Measurements from ENCODE around the gene ENOPH1. TPM values are rescaled to one million over a fixed set of nuclear protein-coding genes. Genes with fewer than 3 reads are reported as not detected.

The ENOPH1 gene
- total and polyA plus RNA-seq, 2 donors (not counting 1 experiment from before 2014, with no cell fraction given) = 17.1 to 43.6 TPM

DNA sequence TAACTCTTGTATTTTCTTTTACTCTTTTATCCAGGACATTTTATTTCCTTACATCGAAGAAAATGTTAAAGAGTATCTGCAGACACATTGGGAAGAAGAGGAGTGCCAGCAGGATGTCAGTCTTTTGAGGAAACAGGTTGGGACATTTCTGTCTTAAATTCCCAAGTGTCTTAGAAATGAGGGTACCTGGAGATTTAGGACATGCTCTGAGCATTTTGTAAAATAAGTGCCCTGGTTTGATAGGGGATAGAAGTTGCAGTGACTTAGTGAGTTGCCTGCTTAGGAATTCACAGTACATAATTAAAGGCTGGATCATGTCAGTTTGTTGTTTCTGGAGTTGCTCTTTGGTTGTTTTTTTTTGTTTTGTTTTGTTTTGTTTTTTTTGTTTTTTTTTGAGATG lies 17.5 kb downstream of the ENOPH1 start:
- no peaks in the 10 kb centered on the region for H4K20me1 ChIP-seq (ENCODE audit: control insufficient read depth, extremely low read depth, insufficient read depth, low read length)
- H3K36me3 ChIP-seq (ENCODE audit: control insufficient read depth, insufficient read depth, low read length) = peaks cover 3% of the 10 kb centered on the region
- no peaks in the 10 kb centered on the region for H3K27me3 ChIP-seq (ENCODE audit: control insufficient read depth, insufficient read depth, low read length)
- no peak for TF ChIP-seq EZH2 (IDR thresholded peaks at IDR 0.05; ENCODE audit: low read length, missing control alignments)
- TF ChIP-seq, protein P1, sequence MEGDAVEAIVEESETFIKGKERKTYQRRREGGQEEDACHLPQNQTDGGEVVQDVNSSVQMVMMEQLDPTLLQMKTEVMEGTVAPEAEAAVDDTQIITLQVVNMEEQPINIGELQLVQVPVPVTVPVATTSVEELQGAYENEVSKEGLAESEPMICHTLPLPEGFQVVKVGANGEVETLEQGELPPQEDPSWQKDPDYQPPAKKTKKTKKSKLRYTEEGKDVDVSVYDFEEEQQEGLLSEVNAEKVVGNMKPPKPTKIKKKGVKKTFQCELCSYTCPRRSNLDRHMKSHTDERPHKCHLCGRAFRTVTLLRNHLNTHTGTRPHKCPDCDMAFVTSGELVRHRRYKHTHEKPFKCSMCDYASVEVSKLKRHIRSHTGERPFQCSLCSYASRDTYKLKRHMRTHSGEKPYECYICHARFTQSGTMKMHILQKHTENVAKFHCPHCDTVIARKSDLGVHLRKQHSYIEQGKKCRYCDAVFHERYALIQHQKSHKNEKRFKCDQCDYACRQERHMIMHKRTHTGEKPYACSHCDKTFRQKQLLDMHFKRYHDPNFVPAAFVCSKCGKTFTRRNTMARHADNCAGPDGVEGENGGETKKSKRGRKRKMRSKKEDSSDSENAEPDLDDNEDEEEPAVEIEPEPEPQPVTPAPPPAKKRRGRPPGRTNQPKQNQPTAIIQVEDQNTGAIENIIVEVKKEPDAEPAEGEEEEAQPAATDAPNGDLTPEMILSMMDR (conservative IDR thresholded peaks at IDR 0.05 in 1 of 2, IDR thresholded peaks at IDR 0.05 in 1 of 2; ENCODE audit: low read depth in 1 of 2, low read length in 2 of 2) = no peak
- no peaks in the 10 kb centered on the region for H3K9me3 ChIP-seq (ENCODE audit: control insufficient read depth, insufficient read depth, low read depth, low read length)
- no peak overlapping the region for H3K4me3 ChIP-seq (replicated peaks in 1 of 4; ENCODE audit: control extremely low read depth in 1 of 4, insufficient read depth in 1 of 4, low read depth in 3 of 4, low read length in 4 of 4)
- H3K4me1 ChIP-seq (ENCODE audit: control insufficient read depth, extremely low read depth, insufficient read depth, low read length) = no peaks in the 10 kb centered on the region
- H3K27ac ChIP-seq (ENCODE audit: insufficient read depth, low read length) = no peak overlapping the region
- DNase-seq (ENCODE audit: low read depth in 2 of 2) = no peak
- no peak overlapping the region for H3K9ac ChIP-seq (ENCODE audit: insufficient read depth, low read length)
- H3K4me2 ChIP-seq (ENCODE audit: extremely low read depth, insufficient read depth, low read length) = no peak overlapping the region
- no peak overlapping the region for H2AFZ ChIP-seq (ENCODE audit: low read length)
- H3K79me2 ChIP-seq (ENCODE audit: control insufficient read depth, insufficient read depth, low read length) = peaks cover 14% of the 10 kb centered on the region

DNA sequence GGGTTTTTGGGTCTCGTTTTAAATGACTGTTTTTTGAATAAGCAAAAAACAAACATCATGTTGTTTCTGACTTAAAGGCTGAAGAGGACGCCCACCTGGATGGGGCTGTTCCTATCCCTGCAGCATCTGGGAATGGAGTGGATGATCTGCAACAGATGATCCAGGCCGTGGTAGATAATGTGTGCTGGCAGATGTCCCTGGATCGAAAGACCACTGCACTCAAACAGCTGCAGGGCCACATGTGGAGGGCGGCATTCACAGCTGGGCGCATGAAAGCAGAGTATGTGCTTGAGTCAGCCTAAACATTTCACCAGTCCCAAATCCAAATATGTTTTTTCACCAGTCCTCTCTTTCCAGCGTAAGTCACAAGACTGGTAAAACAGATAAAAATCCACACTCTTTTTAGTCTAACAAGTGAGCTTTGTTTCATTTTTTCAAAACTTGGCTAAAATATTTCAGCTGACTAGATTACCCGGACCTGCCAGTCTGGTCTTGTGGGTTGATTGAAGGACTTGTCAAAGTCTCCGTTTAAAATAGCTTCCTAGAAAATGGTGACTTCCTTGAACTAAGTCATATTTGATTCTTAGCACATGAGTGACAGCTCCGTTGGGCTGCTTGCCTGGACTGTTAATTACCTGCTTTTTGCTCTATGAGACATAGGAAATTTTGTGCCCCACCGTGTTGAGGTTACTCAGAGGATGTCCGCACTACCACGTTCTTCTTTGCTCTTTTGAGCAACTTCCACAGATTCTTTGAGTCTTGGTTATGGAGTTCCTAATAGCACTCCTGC lies 20.8 kb downstream of the ENOPH1 start:
- Histone ChIP-seq H4K20me1 (ENCODE audit: control insufficient read depth, extremely low read depth, insufficient read depth, low read length) (no peaks in the 10 kb centered on the region), H3K9me3 (ENCODE audit: control insufficient read depth, insufficient read depth, low read depth, low read length) (no peaks in the 10 kb centered on the region), H3K79me2 (ENCODE audit: control insufficient read depth, insufficient read depth, low read length) (peaks cover 5% of the 10 kb centered on the region), H3K4me1 (ENCODE audit: control insufficient read depth, extremely low read depth, insufficient read depth, low read length) (no peaks in the 10 kb centered on the region), H3K4me2 (ENCODE audit: extremely low read depth, insufficient read depth, low read length) (no peak overlapping the region), H3K36me3 (ENCODE audit: control insufficient read depth, insufficient read depth, low read length) (peaks cover 3% of the 10 kb centered on the region), H2AFZ (ENCODE audit: low read length) (no peak overlapping the region), H3K4me3 (replicated peaks in 1 of 4; ENCODE audit: control extremely low read depth in 1 of 4, insufficient read depth in 1 of 4, low read depth in 3 of 4, low read length in 4 of 4) (no peak overlapping the region), H3K9ac (ENCODE audit: insufficient read depth, low read length) (no peak overlapping the region), H3K27ac (ENCODE audit: insufficient read depth, low read length) (no peak overlapping the region), H3K27me3 (ENCODE audit: control insufficient read depth, insufficient read depth, low read length) (no peaks in the 10 kb centered on the region)
- no peak for DNase-seq (ENCODE audit: low read depth in 2 of 2)
- no peak for TF ChIP-seq EZH2 (IDR thresholded peaks at IDR 0.05; ENCODE audit: low read length, missing control alignments)
- TF ChIP-seq, protein P1 (conservative IDR thresholded peaks at IDR 0.05 in 1 of 2, IDR thresholded peaks at IDR 0.05 in 1 of 2; ENCODE audit: low read depth in 1 of 2, low read length in 2 of 2) = no peak

DNA sequence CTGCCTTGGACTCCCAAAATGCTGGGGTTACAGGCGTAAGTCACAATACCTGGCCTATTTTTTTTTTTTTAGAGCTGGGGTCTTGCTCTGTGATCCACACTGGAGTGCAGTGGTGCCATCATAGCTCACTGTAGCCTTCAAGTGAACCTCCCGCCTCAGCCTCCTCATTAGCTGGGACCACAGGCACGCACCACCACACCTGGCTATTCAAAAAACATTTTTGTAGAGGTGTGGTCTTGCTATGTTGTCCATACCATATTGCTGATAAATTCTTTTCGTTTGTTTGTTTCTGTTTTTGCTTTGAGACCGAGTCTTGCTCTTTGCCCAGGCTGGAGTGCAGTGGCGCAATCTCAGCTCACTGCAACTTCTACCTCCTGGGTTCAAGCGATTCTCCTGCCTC lies 21.6 kb downstream of the ENOPH1 start:
- Histone ChIP-seq H3K36me3 (ENCODE audit: control insufficient read depth, insufficient read depth, low read length) (peaks cover 3% of the 10 kb centered on the region), H3K4me2 (ENCODE audit: extremely low read depth, insufficient read depth, low read length) (no peak overlapping the region)
- TF ChIP-seq, protein P1 (conservative IDR thresholded peaks at IDR 0.05 in 1 of 2, IDR thresholded peaks at IDR 0.05 in 1 of 2; ENCODE audit: low read depth in 1 of 2, low read length in 2 of 2) = no peak
- TF ChIP-seq EZH2 (IDR thresholded peaks at IDR 0.05; ENCODE audit: low read length, missing control alignments) = no peak

More for the DNA sequence above, 21.6 kb downstream of the ENOPH1 start:
- Histone ChIP-seq H3K4me1 (ENCODE audit: control insufficient read depth, extremely low read depth, insufficient read depth, low read length) (no peaks in the 10 kb centered on the region), H3K9me3 (ENCODE audit: control insufficient read depth, insufficient read depth, low read depth, low read length) (no peaks in the 10 kb centered on the region), H3K79me2 (ENCODE audit: control insufficient read depth, insufficient read depth, low read length) (peaks cover 3% of the 10 kb centered on the region), H2AFZ (ENCODE audit: low read length) (no peak overlapping the region), H3K4me3 (replicated peaks in 1 of 4; ENCODE audit: control extremely low read depth in 1 of 4, insufficient read depth in 1 of 4, low read depth in 3 of 4, low read length in 4 of 4) (no peak overlapping the region), H4K20me1 (ENCODE audit: control insufficient read depth, extremely low read depth, insufficient read depth, low read length) (no peaks in the 10 kb centered on the region), H3K27ac (ENCODE audit: insufficient read depth, low read length) (no peak overlapping the region), H3K9ac (ENCODE audit: insufficient read depth, low read length) (no peak overlapping the region), H3K27me3 (ENCODE audit: control insufficient read depth, insufficient read depth, low read length) (no peaks in the 10 kb centered on the region)
- no peak for DNase-seq (ENCODE audit: low read depth in 2 of 2)

All from fibroblast of lung (primary cell).